ENCODE measurements around the gene SLC39A10. TPM values are rescaled to one million over a fixed set of nuclear protein-coding genes. Genes with fewer than 3 reads are reported as not detected.
A peak's percentile ranks its signal among the peaks of the same experiment; 100 is the strongest.

SLC39A10 gene
- total and polyA plus RNA-seq, 9 of the 15 experiments (the other 6 are each of a cell fraction or from before 2014, with no cell fraction given), result 12.5 to 40.1 (median 23.1) TPM

- TF ChIP-seq DDX20 (tag; IDR thresholded peaks at IDR 0.05; ENCODE audit: low read depth) (no peak), RAD21 (CRISPR knock-in tag; conservative IDR thresholded peaks at IDR 0.05 in 1 of 2, IDR thresholded peaks at IDR 0.05 in 1 of 2) (peak; percentile 71 to 73), DEAF1 (CRISPR knock-in tag; IDR thresholded peaks at IDR 0.05) (peak; percentile 37), ZNF445 (CRISPR knock-in tag; IDR thresholded peaks at IDR 0.05; ENCODE audit: low read depth) (no peak), POLR2A (conservative IDR thresholded peaks at IDR 0.05) (0 out of 2 replicates have a peak, but pooled peaks have one; percentile 29), SMC3 (conservative IDR thresholded peaks at IDR 0.05; ENCODE audit: insufficient read depth, low read depth, low read length) (0 out of 2 replicates have a peak, but pooled peaks have one; percentile 21), ZC3H8 (IDR thresholded peaks at IDR 0.05) (no peak), ARID3A (IDR thresholded peaks at IDR 0.05; ENCODE audit: borderline replicate concordance, low read depth, low read length) (peak; percentile 84), ESRRA (IDR thresholded peaks at IDR 0.05; ENCODE audit: borderline replicate concordance, low read depth) (no peak), EP400 (IDR thresholded peaks at IDR 0.05) (0 out of 2 replicates have a peak, but pooled peaks have one; percentile 8), GTF3C2 (IDR thresholded peaks at IDR 0.05; ENCODE audit: borderline replicate concordance, extremely low read depth, insufficient read length) (no peak), BRD9 (IDR thresholded peaks at IDR 0.05; ENCODE audit: low read depth, partially characterized antibody) (peak; percentile 65), MNT (conservative IDR thresholded peaks at IDR 0.05) (0 out of 4 replicates have a peak, but pooled peaks of 1 of the 2 experiments have one; percentile 9), CTCF (IDR thresholded peaks at IDR 0.05 in 2 of 3, conservative IDR thresholded peaks at IDR 0.05 in 1 of 3; ENCODE audit: insufficient read depth in 2 of 3, low read depth in 1 of 3, low read length in 3 of 3) (peak; percentile 48 to 70 (median 65); a peak in 5 of 6 replicates)
Measured at GRCh38 chr2:195659982-195660890, 3.2 kb downstream of the SLC39A10 start (continued).

All from K562 (cell line).